ENCODE measurements around the gene KAZN.
"Not testable (repeated sequence)": the region's sequence is repeated elsewhere in the genome, so short reads cannot be mapped to it uniquely, and the experiment has no call there.

KAZN gene

GRCh38 chr1:14598498-14599182 is at the start of gene KAZN:
TSS of gene KAZN (plus strand) at chr1:14598685.
- no peak for DNase-seq (ENCODE audit: low spot score)

GRCh38 chr1:14549897-14550620 is 48.4 kb upstream of the KAZN start:
- DNase-seq (ENCODE audit: low spot score): no peak

- DNase-seq (ENCODE audit: low spot score): no peak
Observed at GRCh38 chr1:14551386-14551785, 47.1 kb upstream of the KAZN start.

- no peak for DNase-seq (ENCODE audit: low spot score)
Observed at GRCh38 chr1:14552246-14552965, 46.1 kb upstream of the KAZN start.

- DNase-seq (ENCODE audit: low spot score): no peak
Observed at GRCh38 chr1:14553711-14554110, 44.8 kb upstream of the KAZN start.

GRCh38 chr1:14555091-14555490 is 43.4 kb upstream of the KAZN start:
- DNase-seq (ENCODE audit: low spot score): no peak

- DNase-seq (ENCODE audit: low spot score): no peak
Observed at GRCh38 chr1:14561014-14561693, 37.3 kb upstream of the KAZN start.

GRCh38 chr1:14565090-14565489 is 33.4 kb upstream of the KAZN start:
- DNase-seq (ENCODE audit: low spot score): no peak

GRCh38 chr1:14567056-14567455 is 31.4 kb upstream of the KAZN start:
- DNase-seq (ENCODE audit: low spot score): no peak

- DNase-seq (ENCODE audit: low spot score): no peak
Observed at GRCh38 chr1:14567903-14568302, 30.6 kb upstream of the KAZN start.

GRCh38 chr1:14568716-14569355 is 29.6 kb upstream of the KAZN start:
- DNase-seq (ENCODE audit: low spot score): no peak

GRCh38 chr1:14570514-14570913 is 28.0 kb upstream of the KAZN start:
- no peak for DNase-seq (ENCODE audit: low spot score)

GRCh38 chr1:14571810-14572767 is 26.4 kb upstream of the KAZN start:
- no peak for DNase-seq (ENCODE audit: low spot score)

- DNase-seq (ENCODE audit: low spot score): no peak
Observed at GRCh38 chr1:14572861-14573260, 25.6 kb upstream of the KAZN start.

- no peak for DNase-seq (ENCODE audit: low spot score)
Observed at GRCh38 chr1:14576155-14576554, 22.3 kb upstream of the KAZN start.

- no peak for DNase-seq (ENCODE audit: low spot score)
Observed at GRCh38 chr1:14577261-14577660, 21.2 kb upstream of the KAZN start.

GRCh38 chr1:14578156-14578555 is 20.3 kb upstream of the KAZN start:
- DNase-seq (ENCODE audit: low spot score): no peak

- DNase-seq (ENCODE audit: low spot score): not testable (repeated sequence)
Observed at GRCh38 chr1:14580295-14580694, 18.2 kb upstream of the KAZN start.

GRCh38 chr1:14580986-14581385 is 17.5 kb upstream of the KAZN start:
- DNase-seq (ENCODE audit: low spot score): no peak

- DNase-seq (ENCODE audit: low spot score): no peak
Observed at GRCh38 chr1:14583788-14584187, 14.7 kb upstream of the KAZN start.

- no peak for DNase-seq (ENCODE audit: low spot score)
Observed at GRCh38 chr1:14585728-14586127, 12.8 kb upstream of the KAZN start.
